ENCODE measurements around the gene TNIP2. TPM values are rescaled to one million over a fixed set of nuclear protein-coding genes. Genes with fewer than 3 reads are reported as not detected.

TNIP2 gene
- total RNA-seq, 1 donor = 53.8 TPM

GRCh38 chr4:2700031-2700430, 56.1 kb downstream of the TNIP2 start:
- Histone ChIP-seq H3K4me3 (ENCODE audit: low read length) (no peak overlapping the region), H3K4me1 (ENCODE audit: insufficient read depth, low read length) (peaks cover 12% of the 10 kb centered on the region), H3K9me3 (ENCODE audit: low read depth, low read length) (no peaks in the 10 kb centered on the region), H3K27me3 (ENCODE audit: insufficient read depth, low read length) (no peaks in the 10 kb centered on the region)

- Histone ChIP-seq H3K4me3 (ENCODE audit: low read length) (no peak overlapping the region), H3K4me1 (ENCODE audit: insufficient read depth, low read length) (peaks cover 12% of the 10 kb centered on the region), H3K9me3 (ENCODE audit: low read depth, low read length) (no peaks in the 10 kb centered on the region), H3K27me3 (ENCODE audit: insufficient read depth, low read length) (no peaks in the 10 kb centered on the region)
Measured at GRCh38 chr4:2699534-2699933, 56.6 kb downstream of the TNIP2 start.

DNA sequence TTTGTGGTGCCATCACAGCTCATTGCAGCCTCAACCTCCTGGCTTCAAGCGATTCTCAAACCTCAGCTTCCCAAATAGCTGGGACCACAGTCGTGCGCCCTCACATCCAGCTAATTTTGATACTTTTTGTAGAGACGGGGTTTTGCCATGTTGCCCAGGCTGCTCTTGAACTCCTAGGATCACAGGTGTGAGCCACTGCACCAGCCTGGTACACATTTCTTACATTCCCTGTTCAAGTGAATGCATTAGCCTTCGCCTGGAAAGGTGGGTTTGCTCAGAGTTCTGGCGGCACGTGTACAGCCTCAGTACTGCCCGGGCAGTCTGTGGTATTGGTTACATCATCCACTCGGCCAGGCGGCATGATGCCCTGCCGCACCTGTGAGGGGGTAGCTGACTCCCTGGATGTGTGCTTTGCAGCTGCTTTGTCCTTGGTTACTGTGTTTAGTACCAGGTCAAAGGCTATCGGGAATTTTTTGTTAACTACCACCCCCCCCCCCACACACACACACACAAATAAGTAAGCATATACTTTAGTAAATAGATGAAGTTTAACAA, 57.1 kb downstream of the TNIP2 start:
- no peak overlapping the region for H3K4me3 ChIP-seq (ENCODE audit: low read length)
- no peaks in the 10 kb centered on the region for H3K9me3 ChIP-seq (ENCODE audit: low read depth, low read length)
- no peaks in the 10 kb centered on the region for H3K27me3 ChIP-seq (ENCODE audit: insufficient read depth, low read length)
- H3K4me1 ChIP-seq (ENCODE audit: insufficient read depth, low read length) = peaks cover 12% of the 10 kb centered on the region

- H3K27me3 ChIP-seq (ENCODE audit: insufficient read depth, low read length) = no peaks in the 10 kb centered on the region
- H3K4me1 ChIP-seq (ENCODE audit: insufficient read depth, low read length) = peaks cover 12% of the 10 kb centered on the region
- H3K4me3 ChIP-seq (ENCODE audit: low read length) = no peak overlapping the region
Measured at GRCh38 chr4:2698504-2698903, 57.6 kb downstream of the TNIP2 start.

DNA sequence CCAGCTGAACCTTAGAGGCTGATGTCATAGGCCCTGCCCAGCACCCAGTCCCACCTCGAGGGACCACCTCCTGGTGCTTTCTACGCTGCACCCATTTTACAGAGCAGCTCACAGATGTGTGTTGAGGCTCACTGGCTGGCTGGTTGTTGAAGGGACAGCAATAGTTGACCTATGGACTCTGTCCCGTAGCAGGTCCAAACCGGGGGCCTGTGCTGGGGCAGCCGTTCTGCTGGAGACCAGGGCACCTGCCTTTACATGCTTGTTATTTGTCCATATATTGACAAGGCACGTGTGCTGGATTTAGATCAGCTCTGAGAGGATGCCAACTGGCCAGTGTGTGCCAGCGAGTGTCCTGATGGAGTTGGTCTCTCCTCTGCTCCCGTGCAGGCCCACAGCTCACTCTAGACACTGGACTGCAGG, 58.1 kb downstream of the TNIP2 start:
- H3K4me1 ChIP-seq (ENCODE audit: insufficient read depth, low read length) = peaks cover 12% of the 10 kb centered on the region
- no peaks in the 10 kb centered on the region for H3K27me3 ChIP-seq (ENCODE audit: insufficient read depth, low read length)
- H3K4me3 ChIP-seq (ENCODE audit: low read length) = no peak overlapping the region
- H3K9me3 ChIP-seq (ENCODE audit: low read depth, low read length) = no peaks in the 10 kb centered on the region

More at GRCh38 chr4:2698504-2698903, 57.6 kb downstream of the TNIP2 start:
- no peaks in the 10 kb centered on the region for H3K9me3 ChIP-seq (ENCODE audit: low read depth, low read length)

- H3K27me3 ChIP-seq (ENCODE audit: insufficient read depth, low read length) = no peaks in the 10 kb centered on the region
- peaks cover 15% of the 10 kb centered on the region for H3K4me1 ChIP-seq (ENCODE audit: insufficient read depth, low read length)
- H3K9me3 ChIP-seq (ENCODE audit: low read depth, low read length) = no peaks in the 10 kb centered on the region
- H3K4me3 ChIP-seq (ENCODE audit: low read length) = no peak overlapping the region
Measured at GRCh38 chr4:2696423-2696822, 59.7 kb downstream of the TNIP2 start.

GRCh38 chr4:2695346-2696060, 60.6 kb downstream of the TNIP2 start:
- Histone ChIP-seq H3K4me3 (ENCODE audit: low read length) (no peak overlapping the region), H3K9me3 (ENCODE audit: low read depth, low read length) (no peaks in the 10 kb centered on the region), H3K4me1 (ENCODE audit: insufficient read depth, low read length) (peaks cover 16% of the 10 kb centered on the region), H3K27me3 (ENCODE audit: insufficient read depth, low read length) (no peaks in the 10 kb centered on the region)

DNA sequence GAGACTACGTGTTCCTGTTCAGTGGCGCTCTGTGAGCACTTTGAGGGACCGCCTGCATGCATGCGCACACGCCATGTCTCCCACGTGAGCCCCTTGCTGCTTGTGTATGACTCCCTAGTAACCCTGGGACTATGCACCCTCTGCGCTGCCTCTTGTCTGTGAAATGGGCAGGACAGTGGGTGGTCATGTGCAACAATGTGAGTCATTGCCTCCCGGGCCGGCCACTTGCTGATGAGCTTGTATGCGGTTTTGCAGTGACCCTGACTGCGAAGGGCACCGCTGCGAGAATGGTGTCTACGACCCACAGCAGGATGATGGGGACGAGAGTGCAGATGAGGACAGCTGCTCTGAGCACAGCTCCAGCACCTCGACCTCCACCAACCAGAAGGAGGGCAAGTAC, 61.4 kb downstream of the TNIP2 start:
- no peaks in the 10 kb centered on the region for H3K9me3 ChIP-seq (ENCODE audit: low read depth, low read length)
- no peaks in the 10 kb centered on the region for H3K27me3 ChIP-seq (ENCODE audit: insufficient read depth, low read length)
- peaks cover 18% of the 10 kb centered on the region for H3K4me1 ChIP-seq (ENCODE audit: insufficient read depth, low read length)
- H3K4me3 ChIP-seq (ENCODE audit: low read length) = no peak overlapping the region

GRCh38 chr4:2691952-2692435, 64.1 kb downstream of the TNIP2 start:
- no peaks in the 10 kb centered on the region for H3K27me3 ChIP-seq (ENCODE audit: insufficient read depth, low read length)
- H3K4me1 ChIP-seq (ENCODE audit: insufficient read depth, low read length) = peaks cover 17% of the 10 kb centered on the region
- no peaks in the 10 kb centered on the region for H3K9me3 ChIP-seq (ENCODE audit: low read depth, low read length)
- H3K4me3 ChIP-seq (ENCODE audit: low read length) = no peak overlapping the region

Other genes starting within 250 kb of the TNIP2 start
- 21.0 TPM for gene FAM193A, start 219.7 kb downstream of the TNIP2 start, total RNA-seq
- gene SH3BP2, start 36.7 kb upstream of the TNIP2 start, total RNA-seq = 134 TPM
- 147 TPM for gene ADD1, start 87.5 kb upstream of the TNIP2 start, total RNA-seq
- 17.4 TPM for gene NOP14, start 207.1 kb upstream of the TNIP2 start, total RNA-seq
- 1.7 TPM for gene GRK4, start 207.2 kb upstream of the TNIP2 start, total RNA-seq

All from mononuclear cell (primary cell).